Natural killer cell (primary cell): ENCODE data around the gene HIVEP3. TPM values are rescaled to one million over a fixed set of nuclear protein-coding genes. Genes with fewer than 3 reads are reported as not detected.
A peak's percentile ranks its signal among the peaks of the same experiment; 100 is the strongest.

Source experiments
- ATAC-seq, 3 donors: fragments of 150-1000 bp in 2 of 3; fragments of 200-7000 bp in 1 of 3; cut with Tn5 transposase; 1 replicate in 1 of 3; 2 replicates in 2 of 3; pipeline ENCODE4 v1.10.0; 2021; ENCODE audit warnings: mild to moderate bottlenecking in 2 of 3, moderate library complexity in 2 of 3
- DNase-seq, 2 donors: peaks; one replicate each; pipeline versions ENCODE4 v3.0.0 to v3.0.0-alpha.2; 2013 to 2021; ENCODE audit warnings: mixed read lengths in 1 of 2
- H3K27ac ChIP-seq: one replicate; pipeline ENCODE4 v1.5.1; 2013; ENCODE audit warnings: mild to moderate bottlenecking, low read length
- H3K27me3 ChIP-seq: one replicate; pipeline ENCODE4 v1.6.1; 2013; ENCODE audit warnings: low read length; ENCODE audit not compliant: control insufficient read depth, insufficient read depth
- H3K36me3 ChIP-seq: one replicate; pipeline ENCODE4 v1.6.1; 2013; ENCODE audit warnings: low read length; ENCODE audit not compliant: control insufficient read depth, insufficient read depth
- H3K4me1 ChIP-seq: one replicate; pipeline ENCODE4 v1.6.1; 2013; ENCODE audit warnings: low read length; ENCODE audit not compliant: control insufficient read depth, insufficient read depth
- H3K4me3 ChIP-seq: one replicate; pipeline ENCODE4 v1.5.1; 2013; ENCODE audit warnings: low read length
- H3K9me3 ChIP-seq: one replicate; pipeline ENCODE4 v1.6.1; 2013; ENCODE audit warnings: low read length; ENCODE audit not compliant: control insufficient read depth, insufficient read depth
- H3K27ac Mint-ChIP-seq, 2 donors: one replicate each; pipeline ENCODE4 v1.8.0; 2022; ENCODE audit warnings: mild to moderate bottlenecking in 2 of 2, mixed read lengths in 2 of 2, moderate library complexity in 1 of 2
- H3K27me3 Mint-ChIP-seq, 2 donors: one replicate each; pipeline ENCODE4 v1.8.0; 2022; ENCODE audit warnings: low read depth in 2 of 2, mixed read lengths in 2 of 2
- H3K36me3 Mint-ChIP-seq: one replicate; pipeline ENCODE4 v1.8.0; 2022; ENCODE audit warnings: mixed read lengths
- H3K4me1 Mint-ChIP-seq, 2 donors: one replicate each; pipeline ENCODE4 v1.8.0; 2022; ENCODE audit warnings: mixed read lengths in 2 of 2
- H3K4me3 Mint-ChIP-seq: one replicate; pipeline ENCODE4 v1.8.0; 2022; ENCODE audit warnings: mild to moderate bottlenecking, moderate library complexity, mixed read lengths
- H3K9me3 Mint-ChIP-seq, 2 donors: one replicate each; pipeline ENCODE4 v1.8.0; 2022; ENCODE audit warnings: mixed read lengths in 2 of 2
- WGBS: methylation state at CpG from one replicate; pipeline ENCODE4 v1.1.7; 2013; ENCODE audit warnings: missing lambda C conversion rate; ENCODE audit not compliant: insufficient coverage; 5-methylcytosine and 5-hydroxymethylcytosine counted together
- intact Hi-C: fragments of 100-400 bp; cut with micrococcal nuclease; formaldehyde crosslinking; loops from one replicate; pipeline ENCODE4 v1.14.2; 2022
- total RNA-seq, 4 donors: library from RNA; stranded (reverse); fragments of 120-200 nt in 1 of 4; gene quantifications; one replicate each; pipeline versions ENCODE4 v1.2.3 to v1.2.4, GENCODE V29; 2013 to 2022
- TF ChIP-seq, protein P1 (sequence below): fragments of 200-600 bp; IDR thresholded peaks from one replicate; pipeline ENCODE4 v1.8.0; 2022; ENCODE audit warnings: antibody characterized with exemption

HIVEP3 gene
- total RNA-seq, 3 donors from 2014 or later (not counting 1 experiment from before 2014, with no cell fraction given) = 26.2 to 35.2 (median 29.8) TPM

DNA sequence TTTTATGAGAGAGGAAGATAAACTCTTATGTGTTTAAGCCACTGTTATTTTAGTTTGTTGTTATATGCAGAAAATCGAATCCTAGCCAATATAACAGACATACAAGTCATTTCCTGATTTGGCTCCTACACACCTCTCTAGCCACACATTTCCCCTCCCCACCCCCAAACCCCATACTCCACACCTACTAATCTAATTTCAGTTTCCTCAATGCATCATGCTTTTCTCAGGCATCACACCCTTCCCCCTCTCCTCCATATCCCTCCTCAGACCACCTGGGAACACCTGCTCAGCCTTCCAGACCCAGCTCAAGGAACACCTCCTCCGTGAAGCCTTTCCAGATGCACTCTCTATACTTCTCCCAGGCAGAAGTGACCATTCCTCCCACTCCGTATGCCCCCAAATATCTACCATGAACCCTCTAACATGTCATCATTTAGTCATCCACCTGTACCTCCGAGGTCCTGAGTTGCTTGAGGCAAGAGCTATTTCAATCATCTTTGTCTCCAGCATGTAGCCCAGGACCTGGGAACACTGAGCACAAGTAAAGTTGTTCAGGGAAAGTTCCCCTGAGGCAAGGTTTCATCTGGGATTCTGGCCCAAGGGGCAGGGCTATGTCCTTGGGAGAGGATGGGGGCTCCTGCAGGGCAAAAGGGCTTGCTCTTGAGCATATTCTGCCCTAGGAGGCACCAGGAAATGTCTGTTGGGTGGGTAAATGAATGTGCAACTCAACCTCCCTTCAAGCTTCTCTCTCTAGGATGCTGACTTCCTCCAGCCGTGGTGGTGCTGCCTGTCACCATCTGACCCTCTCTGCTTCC is 126.8 kb downstream of the HIVEP3 start:
- Histone ChIP-seq H3K4me3 (no peak overlapping the region), H3K9me3 (no peaks in the 10 kb centered on the region), H3K4me1 (peaks cover 37% of the 10 kb centered on the region), H3K27me3 (no peaks in the 10 kb centered on the region), H3K27ac (peak overlapping the region; percentile 37), H3K36me3 (no peaks in the 10 kb centered on the region)
- H3K4me1 Mint-ChIP-seq = peaks cover 46 to 50% of the 10 kb centered on the region in 2 donors
- H3K4me3 Mint-ChIP-seq = peak overlapping the region; percentile 77
- TF ChIP-seq, protein P1, sequence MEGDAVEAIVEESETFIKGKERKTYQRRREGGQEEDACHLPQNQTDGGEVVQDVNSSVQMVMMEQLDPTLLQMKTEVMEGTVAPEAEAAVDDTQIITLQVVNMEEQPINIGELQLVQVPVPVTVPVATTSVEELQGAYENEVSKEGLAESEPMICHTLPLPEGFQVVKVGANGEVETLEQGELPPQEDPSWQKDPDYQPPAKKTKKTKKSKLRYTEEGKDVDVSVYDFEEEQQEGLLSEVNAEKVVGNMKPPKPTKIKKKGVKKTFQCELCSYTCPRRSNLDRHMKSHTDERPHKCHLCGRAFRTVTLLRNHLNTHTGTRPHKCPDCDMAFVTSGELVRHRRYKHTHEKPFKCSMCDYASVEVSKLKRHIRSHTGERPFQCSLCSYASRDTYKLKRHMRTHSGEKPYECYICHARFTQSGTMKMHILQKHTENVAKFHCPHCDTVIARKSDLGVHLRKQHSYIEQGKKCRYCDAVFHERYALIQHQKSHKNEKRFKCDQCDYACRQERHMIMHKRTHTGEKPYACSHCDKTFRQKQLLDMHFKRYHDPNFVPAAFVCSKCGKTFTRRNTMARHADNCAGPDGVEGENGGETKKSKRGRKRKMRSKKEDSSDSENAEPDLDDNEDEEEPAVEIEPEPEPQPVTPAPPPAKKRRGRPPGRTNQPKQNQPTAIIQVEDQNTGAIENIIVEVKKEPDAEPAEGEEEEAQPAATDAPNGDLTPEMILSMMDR = no peak
- H3K27ac Mint-ChIP-seq = peak overlapping the region; percentile 57 to 64
- peak in 1 of 2 donors; percentile 48 for DNase-seq
- 53% methylated on average over 5 of the region's 5 CpGs for WGBS
- no peaks in the 10 kb centered on the region for H3K27me3 Mint-ChIP-seq
- H3K36me3 Mint-ChIP-seq = no peaks in the 10 kb centered on the region
- intact Hi-C loops = no loop called here
- H3K9me3 Mint-ChIP-seq = no peaks in the 10 kb centered on the region
- peak; percentile 56 to 66 (median 61) for ATAC-seq

DNA sequence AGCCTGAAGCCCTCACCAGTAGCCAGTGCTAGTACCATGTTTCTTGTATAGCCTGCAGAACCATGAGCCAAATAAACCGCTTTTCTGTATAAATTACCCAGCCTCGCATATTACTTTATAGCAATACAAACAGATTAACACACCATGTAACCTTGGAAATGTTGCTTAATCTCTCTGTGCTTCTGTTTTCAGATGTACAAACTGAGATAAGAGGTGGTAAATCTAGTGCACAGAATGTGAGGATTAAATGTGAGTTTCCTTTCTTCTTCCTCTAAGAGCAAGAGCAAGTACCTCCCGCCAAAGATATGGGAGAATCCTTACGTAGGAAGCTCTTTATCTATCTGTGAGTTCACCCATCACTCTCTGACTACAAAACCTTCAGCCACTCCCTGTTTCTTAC is 128.4 kb downstream of the HIVEP3 start:
- peak overlapping the region; percentile 25 for H3K4me3 Mint-ChIP-seq
- ATAC-seq (no peak), DNase-seq (no peak)
- 74% methylated on average over 4 of the region's 4 CpGs for WGBS
- peaks cover 46 to 47% of the 10 kb centered on the region in 2 donors for H3K4me1 Mint-ChIP-seq
- H3K27me3 ChIP-seq = no peaks in the 10 kb centered on the region
- no peaks in the 10 kb centered on the region for H3K36me3 Mint-ChIP-seq
- TF ChIP-seq, protein P1 = no peak
- no peak overlapping the region for H3K27ac ChIP-seq
- H3K9me3 Mint-ChIP-seq = no peaks in the 10 kb centered on the region
- intact Hi-C loops = no loop called here
- H3K27me3 Mint-ChIP-seq = no peaks in the 10 kb centered on the region
- no peaks in the 10 kb centered on the region for H3K36me3 ChIP-seq
- no peak overlapping the region for H3K4me3 ChIP-seq
- peak overlapping the region in 1 of 2 donors; percentile 64 for H3K27ac Mint-ChIP-seq
- H3K4me1 ChIP-seq = peaks cover 37% of the 10 kb centered on the region
- no peaks in the 10 kb centered on the region for H3K9me3 ChIP-seq

DNA sequence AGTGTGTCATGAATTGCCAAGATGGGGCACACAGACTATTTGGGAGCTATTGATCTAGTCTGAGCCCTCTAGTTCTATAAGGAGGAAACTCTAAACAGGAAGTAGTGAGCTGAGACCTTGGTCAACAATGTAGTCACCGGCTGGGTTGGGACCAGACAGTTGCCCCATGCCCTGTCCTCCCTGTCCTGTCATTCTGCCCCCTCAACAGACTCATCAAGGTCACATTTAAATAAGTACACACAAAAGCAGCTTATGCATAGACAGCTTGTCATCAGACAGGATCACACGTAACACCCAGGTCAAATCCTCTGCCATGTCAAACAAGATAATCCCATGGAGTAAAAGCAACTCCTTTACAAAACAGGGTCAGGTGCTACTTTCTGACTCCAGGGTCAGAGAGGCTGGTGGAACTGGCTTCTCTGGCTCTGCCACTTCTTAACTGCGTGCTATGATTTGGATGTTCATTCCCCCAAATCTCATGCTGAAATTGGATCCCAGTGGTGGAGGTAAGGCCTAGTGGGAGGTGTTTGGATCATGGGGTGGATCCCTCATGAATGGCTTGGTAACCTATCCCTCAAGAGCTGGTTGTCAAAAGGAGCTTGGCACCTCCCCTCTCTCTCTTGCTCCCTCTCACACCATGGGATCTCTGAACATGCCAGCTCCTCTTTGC is 128.9 kb downstream of the HIVEP3 start:
- ATAC-seq = no peak
- Mint-ChIP-seq H3K4me1 (peaks cover 52% of the 10 kb centered on the region in 2 donors), H3K4me3 (no peak overlapping the region), H3K27me3 (no peaks in the 10 kb centered on the region), H3K27ac (peak overlapping the region in 1 of 2 donors; percentile 59), H3K36me3 (no peaks in the 10 kb centered on the region), H3K9me3 (no peaks in the 10 kb centered on the region)
- no peaks in the 10 kb centered on the region for H3K27me3 ChIP-seq
- peaks cover 37% of the 10 kb centered on the region for H3K4me1 ChIP-seq
- H3K4me3 ChIP-seq = no peak overlapping the region
- TF ChIP-seq, protein P1 = no peak
- no peak overlapping the region for H3K27ac ChIP-seq
- no peak for DNase-seq
- no peaks in the 10 kb centered on the region for H3K36me3 ChIP-seq
- no peaks in the 10 kb centered on the region for H3K9me3 ChIP-seq
- intact Hi-C loops = no loop called here
- 82% methylated on average over 3 of the region's 3 CpGs for WGBS
